GM21529 (cell line): ENCODE measurements around the gene TMX3.

Source experiments
- ATAC-seq: cut with Tn5 transposase; IDR thresholded peaks from one replicate; pipeline ENCODE4 v1.9.1; 2021; ENCODE audit not compliant: unreplicated experiment

TMX3 gene, protein sequence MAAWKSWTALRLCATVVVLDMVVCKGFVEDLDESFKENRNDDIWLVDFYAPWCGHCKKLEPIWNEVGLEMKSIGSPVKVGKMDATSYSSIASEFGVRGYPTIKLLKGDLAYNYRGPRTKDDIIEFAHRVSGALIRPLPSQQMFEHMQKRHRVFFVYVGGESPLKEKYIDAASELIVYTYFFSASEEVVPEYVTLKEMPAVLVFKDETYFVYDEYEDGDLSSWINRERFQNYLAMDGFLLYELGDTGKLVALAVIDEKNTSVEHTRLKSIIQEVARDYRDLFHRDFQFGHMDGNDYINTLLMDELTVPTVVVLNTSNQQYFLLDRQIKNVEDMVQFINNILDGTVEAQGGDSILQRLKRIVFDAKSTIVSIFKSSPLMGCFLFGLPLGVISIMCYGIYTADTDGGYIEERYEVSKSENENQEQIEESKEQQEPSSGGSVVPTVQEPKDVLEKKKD

DNA sequence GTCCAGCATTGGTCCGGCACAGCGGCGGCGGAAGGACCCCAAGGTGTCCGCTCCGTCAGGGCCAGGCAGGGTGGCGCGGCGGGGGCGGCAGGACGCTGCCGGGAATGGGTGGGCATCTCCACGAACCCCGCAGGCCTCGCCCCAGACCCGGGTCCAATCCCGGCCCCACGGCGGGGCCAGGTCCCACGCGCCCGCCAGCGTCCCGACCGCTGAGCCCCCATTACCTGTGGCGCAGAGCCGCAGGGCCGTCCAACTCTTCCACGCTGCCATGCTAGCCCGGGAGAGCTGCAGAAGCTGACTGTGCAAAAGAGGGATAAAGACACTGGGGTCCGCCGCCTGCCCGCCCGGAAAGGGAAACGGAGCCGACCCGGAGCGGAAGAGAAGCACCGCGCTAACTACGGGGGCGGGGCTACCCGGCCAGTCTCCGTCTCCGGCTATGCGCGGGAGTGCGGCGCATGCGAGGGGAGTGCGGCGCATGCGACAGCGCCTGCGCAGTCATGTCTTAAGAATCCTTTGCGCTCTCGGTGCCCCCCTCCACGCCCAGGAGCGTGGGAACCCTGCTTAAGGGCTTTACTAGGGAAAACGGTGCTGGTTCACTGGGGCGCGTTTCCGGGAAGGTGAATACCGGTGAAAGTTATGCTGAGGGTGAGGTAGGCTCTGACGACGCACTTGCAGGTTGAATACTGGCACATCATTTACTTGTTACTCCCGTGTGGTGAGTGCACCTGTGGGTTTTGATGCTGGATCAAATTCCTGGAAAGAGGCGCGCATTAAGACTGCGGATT, at the start of gene TMX3:
TMX3 (minus strand) TSS at position 397 of the 785 bp plus-strand sequence; CDS start at position 270, 127 bp downstream.
- peak; percentile 95 for ATAC-seq

DNA sequence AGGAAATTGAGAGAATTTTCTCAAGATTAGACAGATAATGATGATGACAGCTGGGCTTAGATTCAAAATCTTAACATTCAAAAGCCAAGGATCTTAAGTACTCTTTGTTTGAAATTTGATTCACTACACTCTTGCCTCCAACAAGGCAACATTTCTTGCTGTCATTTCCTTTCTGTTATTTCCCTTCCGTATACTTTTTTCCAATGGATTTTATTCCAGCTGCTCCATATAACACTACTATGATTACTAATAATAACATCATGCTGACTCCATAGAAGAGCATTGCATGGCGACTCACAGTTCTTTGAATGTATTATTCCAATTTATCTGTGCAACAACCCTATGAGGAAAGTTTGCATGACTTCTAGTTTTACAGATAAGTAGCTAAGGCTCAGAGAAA, 49.1 kb upstream of the TMX3 start:
- ATAC-seq, result no peak

DNA sequence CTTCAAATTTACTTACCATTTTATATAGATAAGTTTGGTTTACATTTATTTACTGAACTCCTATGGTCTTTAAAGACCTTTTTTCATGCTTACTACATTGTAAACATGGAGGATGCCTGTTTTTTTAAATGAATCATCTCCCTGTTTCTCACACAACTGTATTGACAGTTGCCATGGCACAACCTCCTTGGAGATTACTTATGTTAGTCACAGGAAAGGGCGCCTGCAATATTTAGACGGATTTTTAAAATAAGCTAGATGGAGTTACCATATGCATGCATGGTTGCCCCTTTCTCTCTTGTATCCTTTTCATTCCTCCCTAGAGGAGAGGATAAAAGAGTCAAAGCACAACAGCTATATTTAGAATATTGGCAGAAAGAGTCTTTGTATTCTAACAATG, 48.2 kb upstream of the TMX3 start:
- ATAC-seq, result no peak

DNA sequence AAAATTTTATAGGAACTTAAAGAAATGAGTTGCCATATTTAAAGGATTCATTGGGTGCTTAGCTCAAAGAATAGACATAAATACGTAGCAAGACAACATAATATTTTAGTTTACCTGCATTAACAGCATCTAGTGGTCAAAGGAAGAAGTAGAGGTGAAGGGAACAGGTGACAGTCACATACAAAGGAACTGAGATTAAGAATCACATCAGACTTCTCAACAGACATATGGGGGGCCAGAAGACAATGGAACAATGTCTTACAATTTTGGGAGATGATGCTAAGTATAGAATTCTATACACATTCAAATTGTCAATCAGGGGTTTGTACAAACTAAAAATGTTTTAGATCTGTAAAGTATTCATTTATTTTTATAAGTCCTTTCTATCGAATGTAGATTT, 44.4 kb upstream of the TMX3 start:
- no peak for ATAC-seq

DNA sequence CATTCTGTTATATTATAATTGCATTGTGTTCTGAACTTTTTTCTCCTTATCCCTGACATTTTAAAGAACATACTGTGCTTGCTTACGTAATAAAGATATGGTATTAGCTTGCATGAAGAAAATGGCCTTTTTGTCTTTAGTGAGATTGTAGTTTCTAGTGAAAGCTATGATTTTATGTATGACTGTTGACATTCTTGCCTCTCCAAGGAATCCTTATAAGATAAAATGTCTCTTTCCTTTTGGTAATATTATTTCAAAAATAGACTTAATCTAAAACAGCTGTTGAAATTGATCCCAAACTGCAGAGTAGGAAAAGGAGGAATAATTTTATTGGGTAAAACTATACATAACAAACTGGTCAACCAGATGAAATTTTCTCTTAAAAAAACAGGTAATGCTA, 42.2 kb upstream of the TMX3 start:
- no peak for ATAC-seq

DNA sequence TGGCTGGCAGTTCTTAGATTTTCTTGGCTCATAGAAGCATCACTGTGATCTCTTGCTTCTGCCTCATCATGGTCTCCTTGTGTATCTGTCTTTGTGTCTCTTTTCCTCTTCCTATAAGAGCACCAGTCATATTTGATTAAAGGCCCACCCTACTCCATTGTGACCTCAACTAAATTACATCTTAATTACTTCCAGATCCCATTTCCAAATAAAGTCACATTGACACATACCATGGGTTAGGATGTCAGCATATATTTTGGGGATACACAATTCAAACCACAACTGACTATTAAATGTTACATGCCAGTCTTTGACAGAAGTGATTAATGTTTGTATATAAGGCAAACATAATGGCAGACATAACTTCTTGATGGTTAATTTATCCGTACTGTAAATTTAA, 27.3 kb upstream of the TMX3 start:
- no peak for ATAC-seq

DNA sequence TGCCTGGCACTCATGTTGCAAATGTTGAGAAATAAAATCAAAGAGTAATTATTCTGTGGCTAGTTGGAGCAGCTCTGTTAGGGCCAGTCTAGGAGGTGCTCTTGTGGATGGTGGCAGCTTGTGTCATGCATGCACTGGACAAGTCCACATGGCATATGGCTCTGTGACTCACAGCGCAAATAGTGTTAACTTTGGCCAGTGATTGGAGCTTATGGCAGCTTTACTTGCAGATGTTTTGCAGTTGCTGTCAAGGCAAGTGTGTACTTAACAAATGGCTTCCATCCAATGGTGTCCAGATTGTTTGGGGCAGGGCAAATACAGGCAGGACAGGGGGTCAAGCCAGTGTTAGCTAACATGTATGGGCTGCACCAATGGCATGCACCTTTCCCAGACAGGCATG, 26.1 kb upstream of the TMX3 start:
- ATAC-seq, result no peak

DNA sequence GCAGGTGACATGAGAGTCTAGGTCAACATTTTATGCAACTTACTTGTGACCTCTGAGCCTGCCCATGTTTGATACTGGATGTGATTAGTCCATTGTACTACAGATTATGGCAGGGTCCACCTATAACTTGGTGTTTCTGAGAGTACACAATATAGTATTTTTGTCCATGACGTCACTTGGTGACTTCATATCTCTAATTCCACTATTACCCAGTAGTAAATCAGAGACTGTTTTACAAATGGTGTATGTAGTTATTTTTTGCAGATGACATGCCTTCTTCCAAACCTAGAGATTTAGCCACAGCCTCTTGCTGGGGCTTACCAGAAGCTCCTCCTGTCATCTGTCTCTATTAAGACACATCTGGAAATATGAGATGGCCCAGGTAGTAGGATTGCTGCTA, 24.6 kb upstream of the TMX3 start:
- ATAC-seq, result no peak

DNA sequence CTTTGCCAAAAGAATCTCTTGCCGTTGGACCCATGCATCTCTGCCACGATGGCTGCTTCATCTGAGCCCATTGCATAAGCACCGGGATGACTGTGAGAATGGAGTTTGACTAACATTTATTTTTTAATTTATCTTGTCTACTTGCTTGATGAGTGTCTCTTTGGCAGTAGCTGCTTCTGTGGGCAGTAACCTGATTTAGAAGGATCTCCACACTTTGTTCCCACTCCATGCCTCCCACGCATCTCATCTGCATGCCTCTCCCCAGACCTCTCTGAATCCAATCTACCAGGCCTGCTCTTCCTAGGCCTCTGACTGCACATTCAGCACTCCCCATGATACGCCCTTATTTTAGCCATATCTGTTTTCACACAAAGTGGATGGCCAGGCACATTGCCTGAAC, 23.7 kb upstream of the TMX3 start:
- ATAC-seq, result no peak

DNA sequence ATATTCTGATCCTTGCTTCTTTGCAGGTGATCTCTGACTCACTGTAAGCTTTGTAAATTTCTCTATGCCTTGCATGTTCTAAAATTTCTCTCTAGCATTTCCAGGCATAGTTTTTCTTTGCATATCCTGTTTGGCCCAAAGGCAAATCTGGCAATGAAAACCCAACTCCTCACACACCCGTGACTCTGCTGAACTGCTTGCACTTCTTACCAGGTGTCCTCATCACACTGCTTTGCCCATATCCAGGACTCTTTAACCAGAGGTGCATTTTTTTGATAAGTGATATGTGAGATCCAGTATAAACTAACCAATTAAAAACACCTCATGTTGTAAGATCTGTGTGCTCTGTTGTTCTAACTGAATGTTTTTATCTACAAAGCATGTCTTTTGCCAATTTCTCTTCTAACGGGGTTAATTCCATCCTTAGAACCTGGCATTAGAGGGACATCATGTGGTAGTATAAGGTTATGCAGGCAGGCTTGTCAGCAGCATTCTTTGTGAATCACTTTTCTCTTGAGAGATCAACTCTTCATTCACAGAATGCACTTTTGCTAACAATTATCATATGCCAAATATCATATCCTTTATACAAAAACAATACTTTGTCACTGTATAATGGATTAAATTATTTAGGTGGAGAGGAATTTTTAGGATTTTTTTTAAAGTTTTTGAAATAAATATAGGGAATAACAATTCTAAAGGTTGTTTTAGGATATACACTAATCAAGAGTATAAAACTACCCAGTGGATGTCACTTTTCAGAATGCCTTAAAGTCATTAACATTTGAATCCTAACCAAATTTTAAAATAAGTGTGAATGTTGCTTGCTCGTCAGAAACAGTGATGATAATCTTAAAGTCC, 20.8 kb upstream of the TMX3 start:
- peak; percentile 91 for ATAC-seq

DNA sequence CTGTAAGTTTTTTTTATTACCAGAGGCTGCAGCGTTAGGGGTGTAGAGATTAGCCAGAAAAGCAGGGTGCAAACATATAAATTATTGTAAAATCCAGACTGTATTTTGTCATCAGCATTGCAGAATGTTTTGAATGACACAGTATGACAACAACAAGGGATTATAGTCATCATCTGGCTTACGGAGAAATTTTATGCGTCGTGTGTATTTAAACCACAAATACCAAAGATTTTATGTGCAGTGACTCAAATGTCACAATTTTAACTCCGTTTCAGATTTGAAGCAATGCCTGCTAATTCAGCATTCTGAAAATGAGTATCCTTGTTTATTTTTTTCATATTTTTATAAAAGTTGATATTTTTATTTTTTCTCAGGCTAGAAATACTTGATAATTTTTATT, 19.4 kb upstream of the TMX3 start:
- no peak for ATAC-seq

DNA sequence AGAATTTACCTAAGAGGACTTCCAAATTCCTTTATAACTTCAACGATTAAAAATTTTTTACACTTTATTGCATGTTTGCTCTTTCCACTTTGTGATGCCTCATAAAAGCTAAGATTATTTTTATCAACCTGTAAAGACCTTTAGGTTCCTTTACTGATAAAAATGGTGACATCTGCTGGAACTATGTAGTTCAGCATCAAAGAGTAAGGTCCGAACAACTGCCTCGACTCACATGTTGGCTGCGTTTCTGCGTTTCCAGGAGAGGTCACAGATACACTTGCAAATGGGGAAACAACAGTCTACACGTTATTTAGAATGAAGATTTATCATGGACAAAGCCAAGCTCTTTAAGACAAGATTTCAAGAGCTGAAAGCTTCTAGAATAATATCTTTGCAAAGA, 18.8 kb upstream of the TMX3 start:
- no peak for ATAC-seq

DNA sequence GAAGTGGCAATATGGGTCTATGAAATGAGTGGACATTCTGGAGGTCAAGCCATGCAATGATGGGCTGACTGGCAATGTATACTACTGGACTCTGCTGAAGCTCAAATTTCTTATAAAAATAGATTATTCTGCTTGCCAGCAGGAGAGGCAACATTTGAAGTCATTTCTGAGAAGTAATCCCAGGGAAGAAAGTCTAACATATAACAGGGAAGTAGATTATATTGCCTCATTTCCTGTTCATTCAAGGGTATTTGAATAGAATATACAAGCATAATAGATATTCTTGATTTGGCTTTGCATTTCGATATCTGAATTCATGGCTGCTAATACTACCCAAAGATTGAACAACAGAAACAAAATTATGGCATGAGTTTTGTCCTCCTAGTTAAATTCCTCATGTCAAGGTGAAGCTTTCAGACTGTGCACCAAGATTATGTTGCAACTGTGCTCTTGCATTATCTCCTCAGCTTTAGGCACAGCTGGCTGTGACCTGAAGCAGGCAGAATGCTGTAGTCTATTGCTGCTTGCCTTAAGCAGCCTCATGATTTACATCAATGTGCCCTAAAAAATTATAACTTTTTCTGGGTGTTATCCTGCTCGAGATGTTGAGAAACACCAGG, 13.3 kb upstream of the TMX3 start:
- no peak for ATAC-seq

DNA sequence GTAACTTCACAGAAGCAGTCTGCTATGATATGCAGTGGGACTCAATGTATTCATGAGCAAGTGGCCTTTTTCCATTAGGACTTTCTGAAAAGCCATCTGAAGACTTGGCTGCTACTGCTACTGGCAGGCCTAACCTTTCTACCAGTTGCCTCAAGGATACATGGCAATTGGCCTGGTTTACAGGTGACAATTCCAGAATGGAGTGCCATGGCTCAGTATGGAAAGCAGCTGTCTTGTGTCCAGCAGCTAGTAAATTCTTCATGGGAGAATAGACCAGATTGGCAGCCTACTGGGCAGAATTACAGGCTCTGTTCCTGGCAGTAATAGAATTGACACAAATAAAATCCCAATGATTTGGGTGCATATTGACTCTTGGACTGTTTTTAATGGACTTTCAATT, 12.6 kb upstream of the TMX3 start:
- no peak for ATAC-seq

DNA sequence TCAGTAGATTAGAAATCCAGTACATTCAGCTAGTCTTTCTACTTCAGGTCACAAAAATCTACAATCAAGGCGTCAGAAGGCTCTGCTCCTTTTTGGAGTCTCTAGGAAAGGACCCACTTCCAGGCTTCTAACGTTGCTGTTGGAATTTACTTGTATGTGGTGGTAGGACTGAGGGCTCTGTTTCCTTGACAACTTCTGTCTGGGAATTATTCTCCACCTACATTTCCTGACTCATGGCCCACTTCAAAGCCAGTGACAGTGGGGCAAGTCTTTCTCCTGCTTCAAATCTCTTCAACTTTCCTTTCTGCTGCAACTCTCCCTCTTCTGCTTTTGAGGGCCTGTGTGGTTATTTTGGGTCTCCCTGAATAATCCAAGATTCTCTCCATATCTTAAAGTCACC, 10.4 kb upstream of the TMX3 start:
- ATAC-seq, result no peak

DNA sequence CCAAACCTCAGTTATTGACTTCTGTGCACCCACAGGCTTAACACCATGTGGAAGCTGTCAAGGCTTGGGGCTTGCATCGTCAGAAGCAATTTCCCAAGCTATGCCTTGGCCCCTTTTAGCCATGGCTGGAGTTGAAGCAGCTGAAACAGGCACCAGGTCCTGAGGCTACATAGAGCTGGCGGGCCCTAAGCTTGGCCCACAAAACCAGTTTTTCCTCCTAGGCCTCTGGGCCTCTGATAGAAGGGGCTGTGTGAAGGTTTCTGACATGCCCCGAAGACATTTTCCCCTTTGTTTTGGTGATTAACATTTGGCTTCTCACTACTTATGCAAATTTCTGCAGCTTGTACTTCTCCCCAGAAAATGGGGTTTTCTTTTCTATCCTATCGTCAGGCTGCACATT, 9.1 kb upstream of the TMX3 start:
- no peak for ATAC-seq

DNA sequence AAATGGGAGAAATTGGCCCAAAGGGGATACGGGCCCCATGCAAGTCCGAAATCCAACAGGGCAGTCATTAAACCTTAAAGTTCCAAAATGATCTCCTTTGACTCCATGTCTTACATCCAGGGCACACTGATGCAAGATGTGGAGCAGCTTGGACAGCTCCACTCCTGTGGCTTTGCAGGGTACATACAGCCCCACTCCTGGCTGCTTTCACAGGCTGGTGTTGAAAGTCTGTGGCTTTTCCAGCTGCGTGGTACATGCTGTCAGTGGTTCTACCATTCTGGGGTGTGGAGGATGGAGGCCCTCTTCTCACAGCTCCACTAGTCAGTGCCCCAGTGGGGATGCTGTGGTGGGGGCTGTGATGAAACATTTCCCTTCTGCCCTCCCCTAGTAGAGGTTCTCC, 8.6 kb upstream of the TMX3 start:
- ATAC-seq, result no peak

DNA sequence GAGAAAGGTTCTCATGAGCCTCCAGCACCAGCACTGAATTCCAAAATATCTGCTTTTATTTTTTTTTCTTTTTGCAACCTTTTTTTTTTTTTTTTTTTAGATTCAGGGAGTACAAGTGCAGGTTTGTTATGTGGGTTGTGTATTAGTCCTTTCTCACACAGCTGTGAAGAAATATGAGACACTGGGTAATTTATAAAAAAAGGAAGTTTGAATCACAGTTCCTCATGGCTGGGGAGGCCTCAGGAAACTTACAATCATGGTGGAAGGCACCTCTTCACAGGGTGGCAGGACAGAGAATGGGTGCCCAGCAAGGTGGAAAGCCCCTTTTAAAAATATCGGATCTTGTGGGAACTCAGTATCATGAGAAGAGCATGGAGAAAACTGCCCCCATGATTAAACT, 7.9 kb upstream of the TMX3 start:
- ATAC-seq, result peak; percentile 39

DNA sequence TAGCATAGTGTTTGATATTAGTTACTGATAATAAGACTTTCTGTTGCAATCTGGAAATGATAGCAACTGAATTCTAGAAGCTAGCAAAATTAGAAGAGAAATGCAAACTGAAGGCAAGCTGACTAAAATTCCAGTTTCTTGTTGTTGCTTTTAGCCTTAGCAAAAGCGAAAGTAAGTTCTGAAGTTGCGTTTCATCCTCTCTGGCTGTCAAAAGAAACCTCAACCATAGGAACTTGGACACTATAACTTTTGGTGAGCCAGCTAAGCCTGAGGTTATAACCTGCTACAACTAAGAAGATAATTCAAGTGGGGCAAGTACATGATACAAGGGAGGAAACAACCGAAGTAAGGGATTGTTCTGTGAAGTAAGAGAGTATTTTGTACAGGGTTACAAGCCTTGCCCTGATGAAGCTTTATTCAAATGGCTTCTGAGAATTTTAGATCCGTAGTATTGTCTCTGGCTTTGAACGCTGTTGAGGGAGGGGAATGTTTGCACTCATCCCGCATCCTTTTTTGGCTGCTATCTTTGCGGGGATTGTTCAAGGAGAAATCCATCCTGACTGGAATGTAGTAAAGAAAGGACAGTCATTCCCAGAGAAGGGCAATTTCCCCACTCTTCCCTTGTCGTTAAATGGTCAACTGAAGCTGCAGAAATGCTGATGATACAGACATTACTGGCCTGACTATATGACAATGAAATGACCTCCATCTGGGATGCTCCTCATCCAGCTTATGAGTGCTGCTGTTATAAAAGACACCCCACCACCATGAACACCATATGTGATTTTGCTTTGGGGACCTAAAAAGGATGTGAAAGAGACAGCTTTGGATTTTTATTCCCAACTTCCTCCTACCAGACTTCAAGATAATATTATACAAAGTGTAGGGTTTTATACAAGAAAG, 7.0 kb upstream of the TMX3 start:
- ATAC-seq, result peak; percentile 91

DNA sequence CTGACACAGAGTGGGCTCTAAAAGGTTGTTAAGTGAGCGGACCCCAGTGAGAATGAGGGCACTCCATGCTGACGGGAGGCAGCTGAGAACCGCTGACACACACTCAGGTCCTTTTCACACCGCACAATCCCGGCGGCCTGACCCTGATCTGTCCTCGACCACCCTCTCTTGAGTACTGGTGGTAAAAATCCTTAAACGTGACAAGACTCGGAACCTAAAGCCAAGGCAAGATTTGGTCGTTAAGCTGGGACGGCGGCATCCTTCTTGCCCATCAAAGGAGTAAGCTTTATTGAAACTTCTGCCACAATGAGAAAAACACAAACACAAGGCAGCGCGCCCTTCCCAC, 569 bp downstream of the TMX3 start:
- ATAC-seq, result peak; percentile 15
